SK-N-SH (cell line): ENCODE results near the gene HEXD. TPM values are rescaled to one million over a fixed set of nuclear protein-coding genes. Genes with fewer than 3 reads are reported as not detected.

Source experiments
- CTCF ChIA-PET: fragments of 300-600, 350-600 bp; formaldehyde crosslinking; extraction: SDS; loops from one replicate; lab custom pipeline; 2021; lab: Yijun Ruan, JAX
- POLR2A ChIA-PET: fragments of 350-600 bp; sonication (Branson Sonifier 250); formaldehyde crosslinking; extraction: SDS; loops from one replicate; lab custom pipeline; 2020; ENCODE audit warnings: antibody characterized with exemption, inconsistent platforms; lab: Yijun Ruan, JAX
- DNase-seq: peaks from one replicate; pipeline ENCODE4 v3.0.0; 2012
- H2AFZ ChIP-seq: fragments of 200-600 bp; sonication (generic); 2 replicates; pipeline ENCODE4 v1.8.1; 2016; ENCODE audit warnings: antibody characterized with exemption, mild to moderate bottlenecking, low read depth
- H3F3A ChIP-seq: fragments of 200-600 bp; sonication (generic); replicated peaks from 2 replicates; pipeline ENCODE3; 2016; ENCODE audit warnings: antibody characterized with exemption, mild to moderate bottlenecking; ENCODE audit not compliant: insufficient read depth
- H3K27ac ChIP-seq, 2 experiments: fragments of 200-500 bp in 1 of 2; fragments of 200-600 bp in 1 of 2; sonication (Bioruptor generic) in 1 of 2; sonication (generic), shearing (Covaris generic) in 1 of 2; 2 replicates each; pipeline versions ENCODE4 v1.5.1 to v1.6.1; 2014 to 2016; ENCODE audit warnings: low read depth in 2 of 2, inconsistent platforms in 1 of 2, low read length in 1 of 2, mild to moderate bottlenecking in 1 of 2, mixed read lengths in 1 of 2
- H3K27me3 ChIP-seq: fragments of 200-600 bp; sonication (generic), shearing (Covaris generic); 2 replicates; pipeline ENCODE4 v1.6.1; 2016; ENCODE audit warnings: mixed run types; ENCODE audit not compliant: insufficient read depth
- H3K36me3 ChIP-seq, 2 experiments: fragments of 200-500 bp in 1 of 2; fragments of 200-600 bp in 1 of 2; sonication (Bioruptor generic) in 1 of 2; sonication (generic) in 1 of 2; replicated peaks in 1 of 2; 2 replicates each; pipeline versions ENCODE3 to v1.5.1; 2014 to 2016; ENCODE audit warnings: low read length in 1 of 2, mild to moderate bottlenecking in 1 of 2; ENCODE audit not compliant: insufficient read depth in 2 of 2, control insufficient read depth in 1 of 2
- H3K4me1 ChIP-seq, 2 experiments: fragments of 200-500 bp in 1 of 2; fragments of 200-600 bp in 1 of 2; sonication (Bioruptor generic) in 1 of 2; sonication (generic), shearing (Covaris generic) in 1 of 2; 2 replicates each; pipeline versions ENCODE4 v1.5.1 to v1.6.1; 2014 to 2016; ENCODE audit warnings: low read depth in 1 of 2, low read length in 1 of 2, mixed run types in 1 of 2; ENCODE audit not compliant: insufficient read depth in 2 of 2, control insufficient read depth in 1 of 2
- H3K4me2 ChIP-seq: fragments of 200-600 bp; sonication (generic), shearing (Covaris generic); 2 replicates; pipeline ENCODE4 v1.6.1; 2017; ENCODE audit warnings: mixed run types
- H3K4me3 ChIP-seq, 2 experiments: fragments of 200-500 bp in 1 of 2; fragments of 200-600 bp in 1 of 2; sonication (Bioruptor generic) in 1 of 2; sonication (generic), shearing (Covaris generic) in 1 of 2; 2 replicates each; pipeline versions ENCODE4 v1.5.1 to v1.8.1; 2014 to 2016; ENCODE audit warnings: low read depth in 2 of 2, inconsistent platforms in 1 of 2, low read length in 1 of 2, mild to moderate bottlenecking in 1 of 2, mixed read lengths in 1 of 2, moderate library complexity in 1 of 2
- H3K79me2 ChIP-seq: fragments of 200-600 bp; sonication (generic); 2 replicates; pipeline ENCODE4 v1.8.1; 2017; ENCODE audit warnings: mild to moderate bottlenecking; ENCODE audit not compliant: insufficient read depth
- H3K9ac ChIP-seq: fragments of 200-600 bp; sonication (generic); 2 replicates; pipeline ENCODE4 v1.6.1; 2017; ENCODE audit warnings: mixed run types
- H3K9me2 ChIP-seq: fragments of 200-600 bp; sonication (generic); 2 replicates; pipeline ENCODE4 v1.6.1; 2017; ENCODE audit warnings: mixed run types
- H3K9me3 ChIP-seq: fragments of 200-600 bp; sonication (generic); 2 replicates; pipeline ENCODE4 v1.6.1; 2017; ENCODE audit warnings: mixed run types, mild to moderate bottlenecking, moderate library complexity
- H4K20me1 ChIP-seq: fragments of 200-600 bp; sonication (generic); 2 replicates; pipeline ENCODE4 v1.6.1; 2017; ENCODE audit warnings: mild to moderate bottlenecking, mixed run types; ENCODE audit not compliant: insufficient read depth
- CHD2 ChIP-seq: fragments of 150-350 bp; IDR thresholded peaks from 2 replicates; pipeline ENCODE4 v1.6.1; 2018; ENCODE audit warnings: low read length; ENCODE audit not compliant: partially characterized antibody
- CTCF ChIP-seq: fragments of 200-600 bp; sonication (generic); IDR thresholded peaks from 2 replicates; pipeline ENCODE4 v1.6.1; 2017; ENCODE audit warnings: antibody characterized with exemption, mild to moderate bottlenecking, moderate library complexity
- GATA2 ChIP-seq: sonication (generic); formaldehyde crosslinking; IDR thresholded peaks from 2 replicates; pipeline ENCODE4 v1.5.0; 2020; ENCODE audit warnings: mild to moderate bottlenecking, missing genetic modification reagents
- IRF3 ChIP-seq: fragments of 150-350 bp; IDR thresholded peaks from 2 replicates; pipeline ENCODE4 v1.6.1; 2016; ENCODE audit warnings: mild to moderate bottlenecking, low read depth, low read length
- MAX ChIP-seq: IDR thresholded peaks from 2 replicates; pipeline ENCODE4 v1.4.0; 2012; ENCODE audit warnings: low read depth
- MEF2A ChIP-seq: IDR thresholded peaks from 2 replicates; pipeline ENCODE4 v1.4.0; 2012; ENCODE audit warnings: low read depth, borderline replicate concordance
- NRF1 ChIP-seq: IDR thresholded peaks from 2 replicates; pipeline ENCODE4 v1.6.1; 2012; ENCODE audit warnings: low read depth, mild to moderate bottlenecking, low read length
- POLR2AphosphoS5 ChIP-seq: IDR thresholded peaks from 2 replicates; pipeline ENCODE4 v1.6.1; 2012; ENCODE audit warnings: low read depth, low read length
- RAD21 ChIP-seq: IDR thresholded peaks from 2 replicates; pipeline ENCODE4 v1.6.1; 2012; ENCODE audit warnings: mild to moderate bottlenecking, low read length
- RCOR1 ChIP-seq: fragments of 150-350 bp; IDR thresholded peaks from 2 replicates; pipeline ENCODE4 v1.6.1; 2017; ENCODE audit warnings: antibody characterized with exemption, low read length
- REST ChIP-seq: IDR thresholded peaks from 2 replicates; pipeline ENCODE4 v1.6.1; 2012; ENCODE audit warnings: mild to moderate bottlenecking, low read depth, low read length, moderate library complexity
- RFX5 ChIP-seq: IDR thresholded peaks from 2 replicates; pipeline ENCODE4 v1.6.1; 2012; ENCODE audit warnings: mild to moderate bottlenecking, improper control_type of control experiment, low read length
- SIN3A ChIP-seq: IDR thresholded peaks from 2 replicates; pipeline ENCODE4 v1.6.1; 2012; ENCODE audit warnings: low read depth, mild to moderate bottlenecking, low read length, moderate library complexity, borderline replicate concordance
- TCF12 ChIP-seq: IDR thresholded peaks from 2 replicates; pipeline ENCODE4 v1.4.0; 2012
- TEAD4 ChIP-seq: IDR thresholded peaks from 2 replicates; pipeline ENCODE4 v1.4.0; 2012; ENCODE audit warnings: mild to moderate bottlenecking, borderline replicate concordance; ENCODE audit not compliant: insufficient read depth
- USF1 ChIP-seq: IDR thresholded peaks from 2 replicates; pipeline ENCODE4 v1.4.0; 2012; ENCODE audit warnings: low read depth, borderline replicate concordance
- USF2 ChIP-seq: fragments of 150-350 bp; IDR thresholded peaks from 2 replicates; pipeline ENCODE4 v1.6.1; 2017; ENCODE audit warnings: antibody characterized with exemption, low read length, low read depth, borderline replicate concordance
- ZBTB33 ChIP-seq: IDR thresholded peaks from 2 replicates; pipeline ENCODE4 v1.4.0; 2012; ENCODE audit warnings: low read depth, borderline replicate concordance
- WGBS: methylation state at CpG from one replicate; pipeline ENCODE4 v1.1.6; 2017; ENCODE audit warnings: low lambda C conversion rate; 5-methylcytosine and 5-hydroxymethylcytosine counted together
- polyA plus RNA-seq, 3 experiments: library from polyadenylated mRNA; depleted of rRNA; stranded (reverse); fragments of >200 nt; gene quantifications; 2 replicates each; pipeline ENCODE4 v1.2.3, GENCODE V29; 2012

Gene HEXD
- polyA plus RNA-seq (2012; rRNA removed): 38.8 and 43.1 TPM in 2 replicates
- 10.8 and 18.1 TPM in 2 replicates for polyA plus RNA-seq (2012; cell fraction: cytosol; rRNA removed)
- polyA plus RNA-seq (2012; cell fraction: nucleus; rRNA removed): 328 and 454 TPM in 2 replicates

GRCh38 chr17:82418001-82418986, at the start of gene HEXD, which contains the start of gene OGFOD3:
Gene HEXD, plus strand, starts transcription at chr17:82418347. Its CDS starts 1,453 bp downstream, at chr17:82419800.
Gene OGFOD3, minus strand, starts transcription at chr17:82418586. Its CDS starts 101 bp downstream, at chr17:82418485.
- Histone ChIP-seq H3K36me3 (peaks cover 3 to 6% of the 10 kb centered on the region in 2 experiments), H3K27me3 (no peaks in the 10 kb centered on the region), H3K4me3 (peak within 1 kb of the TSS; percentile 71 to 94), H3K79me2 (peaks cover 15% of the 10 kb centered on the region), H3K9ac (peak within 1 kb of the TSS; percentile 88), H3K9me3 (no peaks in the 10 kb centered on the region), H3F3A (peaks cover 8% of the 10 kb centered on the region), H3K4me2 (peak within 1 kb of the TSS; percentile 93), H3K27ac (peak within 1 kb of the TSS; percentile 45 to 90; a peak in 3 of 4 replicates), H2AFZ (peak within 1 kb of the TSS; percentile 93), H3K4me1 (peaks cover 0 to 3% of the 10 kb centered on the region in 2 experiments; a peak in 2 of 4 replicates), H4K20me1 (peaks cover 41% of the 10 kb centered on the region), H3K9me2 (no peaks in the 10 kb centered on the region)
- WGBS: 2% methylated on average over 60 of the region's 108 CpGs
- DNase-seq: peak; percentile 100
- ChIA-PET POLR2A (interaction anchor here (0.7 to 1.5 kb wide), 3 partner anchors 33 to 48 kb away, joined by 3 to 6 read pairs (median 4); no protein-coding TSS in a partner anchor), CTCF (interaction anchor here (0.8 to 11.3 kb wide), 17 partner anchors 7 to 212 kb away, joined by 3 to 124 read pairs (median 4); partner anchors contain the start of gene TEX19)
- no peak for TF ChIP-seq TCF12
- peak; percentile 79 for TF ChIP-seq POLR2AphosphoS5
- TF ChIP-seq RCOR1: 0 out of 2 replicates have a peak, but pooled peaks have one; percentile 52
- no peak for TF ChIP-seq TEAD4
- TF ChIP-seq MAX: peak; percentile 60
- no peak for TF ChIP-seq MEF2A
- TF ChIP-seq CHD2: peak; percentile 84
- no peak for TF ChIP-seq GATA2
- TF ChIP-seq CTCF: no peak
- TF ChIP-seq NRF1: peak; percentile 56
- TF ChIP-seq IRF3: no peak
- TF ChIP-seq ZBTB33: no peak
- no peak for TF ChIP-seq RFX5
- TF ChIP-seq REST: peak; percentile 66
- TF ChIP-seq USF1: no peak
- TF ChIP-seq RAD21: no peak
- peak; percentile 76; the same call in 1 of the 2 replicates for TF ChIP-seq SIN3A
- no peak for TF ChIP-seq USF2
